ENCODE results near the gene KRTAP22-1.

Gene KRTAP22-1

GRCh38 chr21:30628109-30628508, 27.2 kb downstream of the KRTAP22-1 start:
- DNase-seq = no peak

GRCh38 chr21:30629200-30629599, 28.3 kb downstream of the KRTAP22-1 start:
- no peak for DNase-seq

GRCh38 chr21:30634906-30635305, 34.0 kb downstream of the KRTAP22-1 start, which contains the start of gene KRTAP20-2:
Gene KRTAP20-2 (plus strand): TSS chr21:30635206. CDS start chr21:30635264, 58 bp downstream.
- no peak for DNase-seq

- DNase-seq = no peak
Observed at GRCh38 chr21:30638686-30639085, 37.8 kb downstream of the KRTAP22-1 start.

- no peak for DNase-seq
Observed at GRCh38 chr21:30642564-30642963, 41.7 kb downstream of the KRTAP22-1 start, which contains the start of gene KRTAP20-3. Gene KRTAP20-3 (plus strand): TSS chr21:30642864.

GRCh38 chr21:30646904-30647414, 46.1 kb downstream of the KRTAP22-1 start:
- DNase-seq = no peak
